Right lobe of liver (tissue), 6 donors: ENCODE measurements around the gene HOXC13. TPM values are rescaled to one million over a fixed set of nuclear protein-coding genes. Genes with fewer than 3 reads are reported as not detected.

Source experiments
- ATAC-seq, 4 donors: fragments of 200-7000 bp; cut with Tn5 transposase; one replicate each; pipeline ENCODE4 v1.9.1; 2020; ENCODE audit warnings: mild to moderate bottlenecking in 4 of 4, moderate library complexity in 4 of 4
- DNase-seq, 3 donors: peaks; one replicate each; pipeline ENCODE4 v3.0.0-alpha.2; 2020
- H3K27ac ChIP-seq, 3 donors: fragments of 200-600 bp; one replicate each; pipeline ENCODE4 v1.8.0; 2022
- H3K27me3 ChIP-seq, 2 donors: fragments of 200-600 bp; one replicate each; pipeline ENCODE4 v1.8.0; 2022
- H3K36me3 ChIP-seq, 4 donors: fragments of 200-600 bp; sonication (generic) in 1 of 4; one replicate each; pipeline versions ENCODE4 v1.5.1 to v1.8.0; 2017 to 2022; ENCODE audit warnings: control low read depth in 1 of 4
- H3K4me1 ChIP-seq, 4 donors: fragments of 200-600 bp; sonication (generic) in 1 of 4; one replicate each; pipeline versions ENCODE4 v1.5.1 to v1.8.0; 2017 to 2022; ENCODE audit warnings: control low read depth in 1 of 4
- H3K4me3 ChIP-seq, 3 donors: fragments of 200-600 bp; one replicate each; pipeline ENCODE4 v1.8.0; 2022
- H3K9me3 ChIP-seq, 4 donors: fragments of 200-600 bp; sonication (generic) in 1 of 4; one replicate each; pipeline versions ENCODE4 v1.5.1 to v1.8.0; 2017 to 2022; ENCODE audit warnings: control low read depth in 1 of 4
- POLR2A ChIP-seq: fragments of 450-650 bp; IDR thresholded peaks from one replicate; pipeline ENCODE4 v1.6.1; 2017; ENCODE audit warnings: antibody characterized with exemption, mild to moderate bottlenecking
- WGBS: methylation state at CpG from one replicate; pipeline ENCODE4 v1.1.6; 2018; ENCODE audit warnings: low coverage, low lambda C conversion rate; ENCODE audit not compliant: insufficient coverage; ENCODE audit errors: missing lambda C conversion rate; 5-methylcytosine and 5-hydroxymethylcytosine counted together
- intact Hi-C, 2 donors: fragments of 100-400 bp; cut with DNase I; formaldehyde crosslinking; loops; one replicate each; pipeline versions ENCODE4 v1.11.2 to v1.14.1; 2022
- total RNA-seq, 6 experiments: library from RNA; depleted of rRNA in 2 of 6; stranded (reverse); fragments of >200 nt in 2 of 6; fragmentation: NEBNext Ultra II Directional in 3 of 6; extraction: Animal tissue kit (Norgen Biotek cat#: 25700) in 3 of 6; gene quantifications; one replicate each; pipeline versions ENCODE4 v1.1.0 to v1.2.4, GENCODE V29; 2016 to 2023
- TF ChIP-seq, protein P1 (sequence below), 4 donors: fragments of 200-600 bp in 3 of 4; fragments of 450-650 bp in 1 of 4; IDR thresholded peaks; one replicate each; pipeline versions ENCODE4 v1.5.1 to v1.8.0; 2016 to 2022; ENCODE audit warnings: antibody characterized with exemption in 4 of 4, mild to moderate bottlenecking in 2 of 4
- donor health status: DM: no; HTN: yes; CAD: no.
- donor health status: DM: no; HTN: no; CAD: no.
- donor health status: DM: no; HTN: no; CAD: no.
- donor health status: DM: no; HTN: yes; CAD: no.
- donor health status: DM: no; HTN: yes; CAD: no.

Gene HOXC13
- total RNA-seq, 6 experiments from 2014 or later, result not detected

DNA sequence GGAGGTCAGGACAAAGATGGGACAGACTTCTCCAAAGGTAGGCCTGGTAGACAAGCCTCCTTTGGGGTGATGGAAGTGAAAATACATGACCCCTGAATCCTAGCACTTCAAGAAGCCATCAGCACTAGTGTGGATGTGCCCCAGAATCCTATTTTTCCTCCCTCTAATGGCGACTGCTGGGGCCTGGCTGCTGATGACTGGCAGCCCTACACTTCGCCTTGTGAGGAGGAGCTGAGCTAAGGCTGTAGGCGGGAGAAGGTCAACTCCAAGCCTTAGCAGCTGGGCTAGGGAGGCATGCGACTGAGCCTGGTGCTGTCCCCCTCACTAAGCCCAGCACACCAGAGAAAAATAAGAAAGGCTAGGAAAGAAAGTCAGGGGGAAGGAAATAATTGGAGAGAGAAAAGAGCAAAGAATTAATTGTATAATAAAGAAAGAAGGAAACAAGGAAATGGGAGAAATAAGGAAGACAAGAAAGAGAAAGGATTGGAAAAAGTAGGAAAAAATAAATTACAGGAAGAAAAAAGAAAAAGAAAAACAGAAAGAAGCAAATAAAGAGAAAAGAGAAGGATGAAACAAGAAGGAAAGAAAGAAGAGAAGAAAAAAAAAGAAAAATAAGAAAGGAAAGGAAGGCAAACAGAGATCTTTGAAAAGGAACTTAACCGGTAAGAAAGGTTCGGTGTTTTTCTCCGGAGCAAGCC, 41.6 kb downstream of the HOXC13 start:
- Histone ChIP-seq H3K27me3 (peaks cover 16 to 60% of the 10 kb centered on the region in 2 donors), H3K36me3 (no peaks in the 10 kb centered on the region), H3K4me1 (no peaks in the 10 kb centered on the region), H3K27ac (no peak overlapping the region), H3K9me3 (no peaks in the 10 kb centered on the region), H3K4me3 (no peak overlapping the region)
- intact Hi-C loops, result no loop called here
- 19% methylated on average over 5 of the region's 7 CpGs for WGBS
- TF ChIP-seq, protein P1, sequence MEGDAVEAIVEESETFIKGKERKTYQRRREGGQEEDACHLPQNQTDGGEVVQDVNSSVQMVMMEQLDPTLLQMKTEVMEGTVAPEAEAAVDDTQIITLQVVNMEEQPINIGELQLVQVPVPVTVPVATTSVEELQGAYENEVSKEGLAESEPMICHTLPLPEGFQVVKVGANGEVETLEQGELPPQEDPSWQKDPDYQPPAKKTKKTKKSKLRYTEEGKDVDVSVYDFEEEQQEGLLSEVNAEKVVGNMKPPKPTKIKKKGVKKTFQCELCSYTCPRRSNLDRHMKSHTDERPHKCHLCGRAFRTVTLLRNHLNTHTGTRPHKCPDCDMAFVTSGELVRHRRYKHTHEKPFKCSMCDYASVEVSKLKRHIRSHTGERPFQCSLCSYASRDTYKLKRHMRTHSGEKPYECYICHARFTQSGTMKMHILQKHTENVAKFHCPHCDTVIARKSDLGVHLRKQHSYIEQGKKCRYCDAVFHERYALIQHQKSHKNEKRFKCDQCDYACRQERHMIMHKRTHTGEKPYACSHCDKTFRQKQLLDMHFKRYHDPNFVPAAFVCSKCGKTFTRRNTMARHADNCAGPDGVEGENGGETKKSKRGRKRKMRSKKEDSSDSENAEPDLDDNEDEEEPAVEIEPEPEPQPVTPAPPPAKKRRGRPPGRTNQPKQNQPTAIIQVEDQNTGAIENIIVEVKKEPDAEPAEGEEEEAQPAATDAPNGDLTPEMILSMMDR (IDR thresholded peaks at IDR 0.05), result no peak
- no peak for TF ChIP-seq POLR2A
- no peak for ATAC-seq
- DNase-seq, result peak in 1 of 3 donors; percentile 11

DNA sequence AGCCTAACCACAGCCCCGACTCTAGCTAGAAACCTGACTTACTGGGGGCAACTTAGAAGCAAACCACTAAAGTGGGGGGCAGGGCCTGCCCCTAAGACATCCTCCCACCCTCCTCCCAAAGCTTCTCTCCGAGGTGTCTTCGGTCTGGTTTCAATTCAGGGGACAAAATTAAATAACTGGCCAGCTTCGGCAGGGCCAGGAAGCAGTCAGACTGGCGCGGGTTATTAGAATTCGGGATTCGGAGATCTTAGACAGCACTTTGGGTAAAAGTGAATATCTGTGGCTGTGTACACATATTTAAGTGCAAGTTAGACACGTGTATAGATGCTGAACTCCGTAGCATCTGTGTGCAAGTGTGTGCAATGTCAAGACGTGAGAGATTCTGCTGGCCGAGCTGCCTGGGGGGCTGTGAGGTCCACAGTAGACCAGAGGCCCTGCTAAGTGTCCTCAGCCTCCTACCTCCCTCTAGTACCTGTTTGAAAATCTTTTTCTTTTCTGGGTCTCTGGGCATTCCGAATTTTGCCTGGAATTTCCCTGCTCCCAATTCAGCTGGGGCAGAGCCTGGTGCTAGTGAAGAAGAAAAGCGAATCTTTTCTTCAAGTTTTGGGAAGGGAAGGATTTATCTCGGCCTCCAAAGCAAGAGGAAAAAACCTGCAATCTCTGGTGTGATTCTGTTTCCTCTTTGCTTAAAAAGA, 42.3 kb downstream of the HOXC13 start:
- Histone ChIP-seq H3K27ac (no peak overlapping the region), H3K4me3 (no peak overlapping the region), H3K4me1 (peaks cover 0 to 2% (median 0%) of the 10 kb centered on the region in 4 donors), H3K9me3 (no peaks in the 10 kb centered on the region), H3K27me3 (peaks cover 16 to 59% of the 10 kb centered on the region in 2 donors), H3K36me3 (no peaks in the 10 kb centered on the region)
- DNase-seq (peak in 1 of 3 donors; percentile 7), ATAC-seq (no peak)
- TF ChIP-seq POLR2A, result no peak
- TF ChIP-seq, protein P1 (IDR thresholded peaks at IDR 0.05), result no peak
- intact Hi-C loops, result no loop called here
- WGBS, result 20% methylated on average over 10 of the region's 15 CpGs

DNA sequence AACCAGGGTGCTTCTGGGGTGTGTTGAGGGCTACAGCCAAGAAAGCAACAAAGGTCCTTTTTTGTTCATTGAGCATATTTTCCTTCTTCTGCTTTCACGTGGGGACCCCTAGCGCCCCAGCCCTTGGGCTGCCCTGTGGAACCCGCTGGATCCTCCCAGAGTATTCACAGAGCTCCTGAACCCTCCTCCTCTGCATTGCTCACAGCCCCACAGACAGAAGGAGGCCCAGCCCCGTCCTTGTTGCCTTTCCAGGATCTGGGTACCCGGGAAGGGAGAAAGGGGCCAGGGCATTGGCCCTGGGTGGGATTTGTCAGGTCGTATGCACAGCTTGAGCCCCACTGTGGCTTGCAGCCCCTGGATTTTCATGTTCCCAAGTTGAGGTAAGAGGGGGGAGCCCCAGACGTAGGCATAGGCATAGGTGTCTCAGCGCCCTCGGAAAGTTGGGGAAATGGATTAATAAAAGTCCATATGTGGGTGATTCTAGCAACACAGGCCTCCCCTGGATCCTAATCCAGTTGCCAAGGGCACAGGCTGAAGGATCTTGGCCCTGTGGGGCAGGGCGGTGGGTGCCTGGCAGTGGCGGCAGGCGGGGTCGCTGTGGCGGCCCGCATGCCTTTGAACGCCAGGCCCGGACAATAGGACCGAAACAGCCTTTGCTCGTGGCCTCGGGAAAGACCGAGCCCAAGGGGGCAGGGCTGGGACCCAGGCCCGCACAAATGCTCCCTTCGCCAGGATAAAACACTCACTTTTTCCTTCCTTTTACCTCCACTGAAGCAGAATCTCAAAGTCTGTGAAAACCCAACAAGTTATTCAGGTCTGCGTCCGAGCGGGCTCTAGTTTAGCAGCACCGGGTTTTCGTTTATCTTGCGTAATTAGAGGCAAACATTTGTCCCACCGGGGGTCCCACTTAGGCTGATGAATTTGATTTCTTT, 43.3 kb downstream of the HOXC13 start:
- TF ChIP-seq POLR2A, result no peak
- TF ChIP-seq, protein P1 (IDR thresholded peaks at IDR 0.05), result no peak
- 6% methylated on average over 17 of the region's 30 CpGs for WGBS
- Histone ChIP-seq H3K4me3 (no peak overlapping the region), H3K9me3 (no peaks in the 10 kb centered on the region), H3K27ac (no peak overlapping the region), H3K36me3 (no peaks in the 10 kb centered on the region), H3K4me1 (peaks cover 0 to 4% (median 0%) of the 10 kb centered on the region in 4 donors), H3K27me3 (peaks cover 19 to 62% of the 10 kb centered on the region in 2 donors)
- no peak for ATAC-seq
- intact Hi-C loops, result no loop called here
- peak in 1 of 3 donors; percentile 28 for DNase-seq
